ENCODE data around the gene GPR15LG.

Gene GPR15LG

DNA sequence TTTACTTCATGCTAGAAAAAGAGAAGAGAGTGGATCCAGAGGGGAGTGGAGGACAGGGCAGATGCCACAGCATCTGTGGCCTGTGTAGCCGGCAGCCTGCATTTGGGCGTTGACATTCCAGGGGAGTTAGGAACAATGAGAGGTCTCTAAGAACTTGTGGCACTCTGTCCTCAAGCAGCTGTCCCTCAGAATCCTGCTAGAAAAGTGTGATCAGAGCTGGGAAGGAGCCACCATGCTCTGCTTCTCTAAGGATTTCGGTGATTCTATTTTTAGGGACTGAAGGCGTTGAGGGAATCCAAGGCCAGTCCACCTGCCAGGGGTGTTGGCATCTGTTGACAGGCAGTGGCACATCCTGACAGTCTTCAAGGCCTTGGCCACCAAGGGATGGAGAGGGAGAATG, 44.1 kb downstream of the GPR15LG start:
- no peak for DNase-seq

- no peak for DNase-seq
These were observed 48.3 kb downstream of the GPR15LG start for GRCh38 chr10:84221916-84222315.

GRCh38 chr10:84224411-84225028, 50.9 kb downstream of the GPR15LG start:
- DNase-seq: no peak

- no peak for DNase-seq
These were observed 52.0 kb downstream of the GPR15LG start, which contains the start of gene LRIT2 for GRCh38 chr10:84225427-84226173. Gene LRIT2 (minus strand): TSS chr10:84225544. CDS start chr10:84225520, 24 bp downstream.

GRCh38 chr10:84226616-84227015, 53.0 kb downstream of the GPR15LG start:
- DNase-seq: no peak

DNA sequence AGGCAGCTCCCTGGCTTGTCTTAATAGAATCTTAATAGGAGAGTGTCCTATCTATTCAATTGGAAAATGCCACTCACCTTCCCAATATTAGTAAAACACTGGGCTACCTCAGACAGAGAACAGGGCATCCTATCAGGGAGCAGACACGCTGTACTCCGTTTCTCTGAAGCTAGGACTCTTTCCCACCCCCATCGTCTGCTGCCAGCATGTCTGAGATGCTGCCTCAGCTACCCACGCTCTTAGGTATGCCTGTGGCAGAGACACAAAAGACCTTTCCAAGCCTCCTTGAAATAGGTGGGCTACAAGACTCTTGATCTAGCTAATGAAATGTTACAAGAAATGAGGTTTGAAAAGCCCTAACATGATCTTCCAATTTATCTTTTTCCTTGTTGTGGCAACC, 54.2 kb downstream of the GPR15LG start:
- no peak for DNase-seq

- DNase-seq: no peak
These were observed 56.8 kb downstream of the GPR15LG start for GRCh38 chr10:84230359-84230758.

- DNase-seq: no peak
These were observed 58.8 kb downstream of the GPR15LG start for GRCh38 chr10:84232376-84232775.

DNA sequence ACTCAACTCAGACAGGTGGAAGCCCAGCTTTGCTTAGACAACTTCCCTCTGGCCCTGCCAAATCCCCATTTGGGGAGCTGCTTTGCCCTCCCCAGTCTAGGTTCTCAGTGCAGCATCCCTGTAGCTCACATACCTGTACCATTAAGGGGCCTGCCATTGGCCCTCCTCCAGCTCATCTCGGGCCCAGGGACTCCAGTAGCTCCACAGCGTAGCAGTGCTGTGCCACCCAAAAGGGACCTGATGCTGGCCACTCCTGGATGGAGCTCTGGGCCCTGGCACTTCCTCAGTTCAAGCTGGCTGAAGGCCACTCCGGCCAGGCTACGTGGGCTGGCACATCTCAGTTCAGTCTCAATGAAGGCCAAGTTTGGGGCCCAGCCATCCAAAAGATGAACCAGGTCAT, 60.3 kb downstream of the GPR15LG start:
- DNase-seq: no peak

DNA sequence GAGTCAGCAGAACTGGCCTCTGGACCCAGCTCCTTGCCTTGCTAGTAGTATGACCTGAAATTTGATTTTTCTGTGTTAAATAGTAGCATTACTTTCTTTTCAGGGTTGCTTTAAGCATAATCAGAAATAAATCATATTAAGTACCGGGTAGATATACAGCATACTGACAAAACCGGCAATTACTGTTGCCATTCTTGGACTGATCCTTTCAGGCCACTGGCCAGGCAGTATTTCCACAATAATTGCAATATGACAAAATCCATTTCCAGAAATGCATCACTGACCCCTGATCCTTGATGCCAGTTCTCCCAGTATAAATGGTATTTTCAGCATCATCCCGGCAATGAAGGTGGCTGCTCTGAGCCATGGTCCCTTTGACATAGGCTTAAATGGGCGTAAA, 60.9 kb downstream of the GPR15LG start:
- DNase-seq: no peak

All from stimulated activated CD4-positive, alpha-beta T cell treated with anti-CD3 and anti-CD28 coated beads, Interleukin-12 subunit alpha, Interleukin-12 subunit beta, amount 100 ng/mL, for 4 hours (primary cell).